ENCODE data around the gene HDGF. TPM values are rescaled to one million over a fixed set of nuclear protein-coding genes. Genes with fewer than 3 reads are reported as not detected.
A peak's percentile ranks its signal among the peaks of the same experiment; 100 is the strongest.

Gene HDGF
- total and polyA plus RNA-seq, 2 donors (not counting 1 experiment from before 2014, with no cell fraction given): 99.1 to 138 TPM

- H3K4me1 ChIP-seq (ENCODE audit: control insufficient read depth, extremely low read depth, insufficient read depth, low read length): peaks cover 18% of the 10 kb centered on the region
- H3K9me3 ChIP-seq (ENCODE audit: control insufficient read depth, insufficient read depth, low read depth, low read length): no peaks in the 10 kb centered on the region
- peak in 1 of 2 donors; percentile 54 for DNase-seq (ENCODE audit: low read depth in 2 of 2)
- H2AFZ ChIP-seq (ENCODE audit: low read length): no peak overlapping the region
- H3K27ac ChIP-seq (ENCODE audit: insufficient read depth, low read length): peak overlapping the region; percentile 43
- peak overlapping the region; percentile 87 for H3K4me2 ChIP-seq (ENCODE audit: extremely low read depth, insufficient read depth, low read length)
- no peaks in the 10 kb centered on the region for H3K36me3 ChIP-seq (ENCODE audit: control insufficient read depth, insufficient read depth, low read length)
- H3K4me3 ChIP-seq (replicated peaks in 1 of 4; ENCODE audit: control extremely low read depth in 1 of 4, insufficient read depth in 1 of 4, low read depth in 3 of 4, low read length in 4 of 4): peak overlapping the region in 2 of 4 experiments; percentile 72 to 85
- H3K27me3 ChIP-seq (ENCODE audit: control insufficient read depth, insufficient read depth, low read length): no peaks in the 10 kb centered on the region
- peaks cover 41% of the 10 kb centered on the region for H3K79me2 ChIP-seq (ENCODE audit: control insufficient read depth, insufficient read depth, low read length)
- H4K20me1 ChIP-seq (ENCODE audit: control insufficient read depth, extremely low read depth, insufficient read depth, low read length): no peaks in the 10 kb centered on the region
- no peak overlapping the region for H3K9ac ChIP-seq (ENCODE audit: insufficient read depth, low read length)
- TF ChIP-seq, protein P1, sequence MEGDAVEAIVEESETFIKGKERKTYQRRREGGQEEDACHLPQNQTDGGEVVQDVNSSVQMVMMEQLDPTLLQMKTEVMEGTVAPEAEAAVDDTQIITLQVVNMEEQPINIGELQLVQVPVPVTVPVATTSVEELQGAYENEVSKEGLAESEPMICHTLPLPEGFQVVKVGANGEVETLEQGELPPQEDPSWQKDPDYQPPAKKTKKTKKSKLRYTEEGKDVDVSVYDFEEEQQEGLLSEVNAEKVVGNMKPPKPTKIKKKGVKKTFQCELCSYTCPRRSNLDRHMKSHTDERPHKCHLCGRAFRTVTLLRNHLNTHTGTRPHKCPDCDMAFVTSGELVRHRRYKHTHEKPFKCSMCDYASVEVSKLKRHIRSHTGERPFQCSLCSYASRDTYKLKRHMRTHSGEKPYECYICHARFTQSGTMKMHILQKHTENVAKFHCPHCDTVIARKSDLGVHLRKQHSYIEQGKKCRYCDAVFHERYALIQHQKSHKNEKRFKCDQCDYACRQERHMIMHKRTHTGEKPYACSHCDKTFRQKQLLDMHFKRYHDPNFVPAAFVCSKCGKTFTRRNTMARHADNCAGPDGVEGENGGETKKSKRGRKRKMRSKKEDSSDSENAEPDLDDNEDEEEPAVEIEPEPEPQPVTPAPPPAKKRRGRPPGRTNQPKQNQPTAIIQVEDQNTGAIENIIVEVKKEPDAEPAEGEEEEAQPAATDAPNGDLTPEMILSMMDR (conservative IDR thresholded peaks at IDR 0.05 in 1 of 2, IDR thresholded peaks at IDR 0.05 in 1 of 2; ENCODE audit: low read depth in 1 of 2, low read length in 2 of 2): no peak
- no peak for TF ChIP-seq EZH2 (IDR thresholded peaks at IDR 0.05; ENCODE audit: low read length, missing control alignments)
Observed at GRCh38 chr1:156752843-156753482, 1.5 kb upstream of the HDGF start.

GRCh38 chr1:156751757-156752481, 444 bp upstream of the HDGF start:
- TF ChIP-seq, protein P1 (conservative IDR thresholded peaks at IDR 0.05 in 1 of 2, IDR thresholded peaks at IDR 0.05 in 1 of 2; ENCODE audit: low read depth in 1 of 2, low read length in 2 of 2): no peak
- TF ChIP-seq EZH2 (IDR thresholded peaks at IDR 0.05; ENCODE audit: low read length, missing control alignments): no peak
- H3K27me3 ChIP-seq (ENCODE audit: control insufficient read depth, insufficient read depth, low read length): no peaks in the 10 kb centered on the region
- H3K79me2 ChIP-seq (ENCODE audit: control insufficient read depth, insufficient read depth, low read length): peaks cover 50% of the 10 kb centered on the region

GRCh38 chr1:156750711-156751450, 594 bp downstream of the HDGF start:
- DNase-seq (ENCODE audit: low read depth in 2 of 2): peak; percentile 29 to 34
- Histone ChIP-seq H3K27me3 (ENCODE audit: control insufficient read depth, insufficient read depth, low read length) (no peaks in the 10 kb centered on the region), H3K79me2 (ENCODE audit: control insufficient read depth, insufficient read depth, low read length) (peaks cover 60% of the 10 kb centered on the region), H3K4me2 (ENCODE audit: extremely low read depth, insufficient read depth, low read length) (peak overlapping the region; percentile 84), H3K9me3 (ENCODE audit: control insufficient read depth, insufficient read depth, low read depth, low read length) (no peaks in the 10 kb centered on the region), H3K4me1 (ENCODE audit: control insufficient read depth, extremely low read depth, insufficient read depth, low read length) (peaks cover 34% of the 10 kb centered on the region), H3K27ac (ENCODE audit: insufficient read depth, low read length) (peak overlapping the region; percentile 100), H3K9ac (ENCODE audit: insufficient read depth, low read length) (peak overlapping the region; percentile 89), H2AFZ (ENCODE audit: low read length) (no peak overlapping the region), H3K36me3 (ENCODE audit: control insufficient read depth, insufficient read depth, low read length) (peaks cover under 1% of the 10 kb centered on the region), H3K4me3 (replicated peaks in 1 of 4; ENCODE audit: control extremely low read depth in 1 of 4, insufficient read depth in 1 of 4, low read depth in 3 of 4, low read length in 4 of 4) (peak overlapping the region; percentile 83 to 95 (median 90)), H4K20me1 (ENCODE audit: control insufficient read depth, extremely low read depth, insufficient read depth, low read length) (no peaks in the 10 kb centered on the region)
- TF ChIP-seq, protein P1 (conservative IDR thresholded peaks at IDR 0.05 in 1 of 2, IDR thresholded peaks at IDR 0.05 in 1 of 2; ENCODE audit: low read depth in 1 of 2, low read length in 2 of 2): no peak
- TF ChIP-seq EZH2 (IDR thresholded peaks at IDR 0.05; ENCODE audit: low read length, missing control alignments): no peak

More at GRCh38 chr1:156751757-156752481, 444 bp upstream of the HDGF start:
- Histone ChIP-seq H4K20me1 (ENCODE audit: control insufficient read depth, extremely low read depth, insufficient read depth, low read length) (no peaks in the 10 kb centered on the region), H3K4me3 (replicated peaks in 1 of 4; ENCODE audit: control extremely low read depth in 1 of 4, insufficient read depth in 1 of 4, low read depth in 3 of 4, low read length in 4 of 4) (peak overlapping the region; percentile 72 to 95 (median 85)), H3K9me3 (ENCODE audit: control insufficient read depth, insufficient read depth, low read depth, low read length) (no peaks in the 10 kb centered on the region), H3K4me1 (ENCODE audit: control insufficient read depth, extremely low read depth, insufficient read depth, low read length) (peaks cover 26% of the 10 kb centered on the region), H3K9ac (ENCODE audit: insufficient read depth, low read length) (peak overlapping the region; percentile 89), H3K27ac (ENCODE audit: insufficient read depth, low read length) (peak overlapping the region; percentile 95), H3K36me3 (ENCODE audit: control insufficient read depth, insufficient read depth, low read length) (no peaks in the 10 kb centered on the region), H3K4me2 (ENCODE audit: extremely low read depth, insufficient read depth, low read length) (peak overlapping the region; percentile 87), H2AFZ (ENCODE audit: low read length) (peak overlapping the region; percentile 73)
- peak; percentile 97 to 98 for DNase-seq (ENCODE audit: low read depth in 2 of 2)
